PC-3 (cell line): ENCODE results near the gene EPB41.

Experiments
- EZH2 ChIP-seq: fragments of 300-600 bp; sonication (generic); IDR thresholded peaks from one replicate; pipeline ENCODE4 v1.6.1; 2017; ENCODE audit warnings: antibody characterized with exemption, mild to moderate bottlenecking, low read length; ENCODE audit not compliant: unreplicated experiment
- EZH2phosphoT487 ChIP-seq: fragments of 300-600 bp; sonication (generic); IDR thresholded peaks from 2 replicates; pipeline ENCODE4 v1.6.1; 2018; ENCODE audit warnings: mild to moderate bottlenecking, antibody characterized with exemption, low read length, borderline replicate concordance
- TF ChIP-seq, protein P1 (sequence below): fragments of 300-600 bp; sonication (generic); conservative IDR thresholded peaks from 2 replicates; pipeline ENCODE4 v1.5.1; 2017; ENCODE audit warnings: antibody characterized with exemption, low read depth, mild to moderate bottlenecking, low read length

DNA sequence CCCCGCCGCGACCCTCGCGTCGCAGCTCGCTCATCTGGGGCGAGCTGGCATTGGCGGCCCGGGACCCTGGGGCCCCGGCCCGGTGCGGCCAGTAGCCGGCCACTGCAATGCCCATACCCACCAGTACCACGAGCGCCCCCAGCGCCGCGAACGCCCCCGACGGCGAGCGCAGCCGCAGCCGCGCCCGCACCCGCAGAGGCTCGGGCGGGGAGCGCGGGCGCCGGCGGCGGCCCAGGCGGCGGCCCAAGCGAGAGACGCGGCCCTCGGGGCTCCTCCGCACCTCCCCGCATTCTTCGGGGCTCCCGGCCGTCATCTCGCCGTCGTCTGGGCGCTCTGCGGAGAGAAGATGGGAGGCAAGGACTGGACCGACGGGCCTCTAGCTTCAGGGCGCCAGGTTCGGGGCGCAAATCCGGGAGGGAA, 207.2 kb downstream of the EPB41 start:
- TF ChIP-seq, protein P1, sequence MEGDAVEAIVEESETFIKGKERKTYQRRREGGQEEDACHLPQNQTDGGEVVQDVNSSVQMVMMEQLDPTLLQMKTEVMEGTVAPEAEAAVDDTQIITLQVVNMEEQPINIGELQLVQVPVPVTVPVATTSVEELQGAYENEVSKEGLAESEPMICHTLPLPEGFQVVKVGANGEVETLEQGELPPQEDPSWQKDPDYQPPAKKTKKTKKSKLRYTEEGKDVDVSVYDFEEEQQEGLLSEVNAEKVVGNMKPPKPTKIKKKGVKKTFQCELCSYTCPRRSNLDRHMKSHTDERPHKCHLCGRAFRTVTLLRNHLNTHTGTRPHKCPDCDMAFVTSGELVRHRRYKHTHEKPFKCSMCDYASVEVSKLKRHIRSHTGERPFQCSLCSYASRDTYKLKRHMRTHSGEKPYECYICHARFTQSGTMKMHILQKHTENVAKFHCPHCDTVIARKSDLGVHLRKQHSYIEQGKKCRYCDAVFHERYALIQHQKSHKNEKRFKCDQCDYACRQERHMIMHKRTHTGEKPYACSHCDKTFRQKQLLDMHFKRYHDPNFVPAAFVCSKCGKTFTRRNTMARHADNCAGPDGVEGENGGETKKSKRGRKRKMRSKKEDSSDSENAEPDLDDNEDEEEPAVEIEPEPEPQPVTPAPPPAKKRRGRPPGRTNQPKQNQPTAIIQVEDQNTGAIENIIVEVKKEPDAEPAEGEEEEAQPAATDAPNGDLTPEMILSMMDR, result no peak
- TF ChIP-seq EZH2 (no peak), EZH2phosphoT487 (no peak)
